A375 (cell line): ENCODE results near the gene TGIF2LY. TPM values are rescaled to one million over a fixed set of nuclear protein-coding genes. Genes with fewer than 3 reads are reported as not detected.

ENCODE experiments used
- small RNA-seq: library from RNA; depleted of rRNA; stranded (forward); fragments of <200 nt; gene quantifications from one replicate; pipeline ENCODE3, GENCODE V24; 2014
- total RNA-seq: library from RNA; depleted of rRNA; stranded (reverse); fragments of >200 nt; shearing (Covaris generic); gene quantifications from 2 replicates; pipeline ENCODE4 v1.2.3, GENCODE V29; 2014; rRNA removed

The TGIF2LY gene
- total RNA-seq = not detected in 2 replicates

GRCh38 chrY:3578767-3579166 lies at the start of gene TGIF2LY:
TSS of gene TGIF2LY (plus strand) at chrY:3579067. CDS start at chrY:3579245, 178 bp downstream.

Small RNAs within 50 kb of the gene (small RNA-seq; reads per million reads assigned to genes)
- gene PRRC2CP1 = not detected
